Measurements from ENCODE around the gene FAT1.

DNA sequence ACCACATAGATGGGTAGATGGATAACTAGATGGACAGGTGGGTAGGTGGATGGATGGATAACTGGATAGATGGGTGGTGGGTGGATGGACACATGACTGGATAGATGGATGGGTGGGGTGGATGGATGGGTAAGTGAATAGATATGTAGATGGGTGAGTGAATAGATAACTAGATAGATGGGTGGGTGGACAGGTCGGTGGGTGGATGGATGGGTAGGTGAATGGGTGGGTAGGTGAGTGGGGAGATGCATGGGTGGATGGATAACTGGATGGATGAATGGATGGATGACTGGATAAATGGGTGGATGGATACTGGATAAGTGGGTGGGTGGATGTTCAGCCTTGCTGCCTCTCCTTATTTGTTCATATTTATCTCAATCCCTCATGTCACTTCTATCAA is 116.2 kb downstream of the FAT1 start:
- TF ChIP-seq, protein P1, sequence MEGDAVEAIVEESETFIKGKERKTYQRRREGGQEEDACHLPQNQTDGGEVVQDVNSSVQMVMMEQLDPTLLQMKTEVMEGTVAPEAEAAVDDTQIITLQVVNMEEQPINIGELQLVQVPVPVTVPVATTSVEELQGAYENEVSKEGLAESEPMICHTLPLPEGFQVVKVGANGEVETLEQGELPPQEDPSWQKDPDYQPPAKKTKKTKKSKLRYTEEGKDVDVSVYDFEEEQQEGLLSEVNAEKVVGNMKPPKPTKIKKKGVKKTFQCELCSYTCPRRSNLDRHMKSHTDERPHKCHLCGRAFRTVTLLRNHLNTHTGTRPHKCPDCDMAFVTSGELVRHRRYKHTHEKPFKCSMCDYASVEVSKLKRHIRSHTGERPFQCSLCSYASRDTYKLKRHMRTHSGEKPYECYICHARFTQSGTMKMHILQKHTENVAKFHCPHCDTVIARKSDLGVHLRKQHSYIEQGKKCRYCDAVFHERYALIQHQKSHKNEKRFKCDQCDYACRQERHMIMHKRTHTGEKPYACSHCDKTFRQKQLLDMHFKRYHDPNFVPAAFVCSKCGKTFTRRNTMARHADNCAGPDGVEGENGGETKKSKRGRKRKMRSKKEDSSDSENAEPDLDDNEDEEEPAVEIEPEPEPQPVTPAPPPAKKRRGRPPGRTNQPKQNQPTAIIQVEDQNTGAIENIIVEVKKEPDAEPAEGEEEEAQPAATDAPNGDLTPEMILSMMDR (IDR thresholded peaks at IDR 0.05), result no peak
- TF ChIP-seq POLR2A (IDR thresholded peaks at IDR 0.05), result no peak

Measured in body of pancreas (tissue), 4 donors.